HepG2 (cell line): ENCODE measurements around the gene PRKCZ. TPM values are rescaled to one million over a fixed set of nuclear protein-coding genes. Genes with fewer than 3 reads are reported as not detected.

ENCODE experiments used
- MIER3 ChIP-seq: IDR thresholded peaks from 2 replicates; pipeline ENCODE4 v1.6.1; 2016; ENCODE audit warnings: missing compliant biosample characterization, borderline replicate concordance
- NCOA2 ChIP-seq: sonication (generic); formaldehyde crosslinking; IDR thresholded peaks from 2 replicates; pipeline ENCODE4 v1.8.0; 2022; ENCODE audit warnings: inconsistent platforms
- NPAS2 ChIP-seq: sonication (generic); formaldehyde crosslinking; IDR thresholded peaks from 2 replicates; pipeline ENCODE4 v1.8.0; 2022; ENCODE audit warnings: mild to moderate bottlenecking, missing genetic modification reagents, borderline replicate concordance
- PRPF4 ChIP-seq: fragments of 200-400 bp; formaldehyde crosslinking; IDR thresholded peaks from 2 replicates; pipeline ENCODE4 v1.6.1; 2016; ENCODE audit warnings: low read length, low read depth; ENCODE audit not compliant: poor library complexity, severe bottlenecking
- RXRB ChIP-seq: IDR thresholded peaks from 2 replicates; pipeline ENCODE4 v1.6.1; 2016; ENCODE audit warnings: borderline replicate concordance, missing genetic modification reagents, missing compliant biosample characterization
- TP53 ChIP-seq: sonication (generic); formaldehyde crosslinking; conservative IDR thresholded peaks from 2 replicates; pipeline ENCODE4 v1.4.0; 2020; ENCODE audit warnings: missing genetic modification reagents
- ZKSCAN8 ChIP-seq: IDR thresholded peaks from 2 replicates; pipeline ENCODE4 v1.6.1; 2016; ENCODE audit warnings: borderline replicate concordance, missing genetic modification reagents, missing compliant biosample characterization
- ZNF382 ChIP-seq: sonication (generic); formaldehyde crosslinking; IDR thresholded peaks from 2 replicates; pipeline ENCODE4 v1.5.0; 2020; ENCODE audit warnings: missing genetic modification reagents, mild to moderate bottlenecking, borderline replicate concordance
- ZNF788 ChIP-seq: sonication (generic); formaldehyde crosslinking; IDR thresholded peaks from 2 replicates; pipeline ENCODE4 v1.5.0; 2020; ENCODE audit warnings: mild to moderate bottlenecking, missing genetic modification reagents, borderline replicate concordance
- ZNF816 ChIP-seq: sonication (generic); formaldehyde crosslinking; IDR thresholded peaks from 2 replicates; pipeline ENCODE4 v1.8.0; 2022; ENCODE audit warnings: missing genetic modification reagents, mild to moderate bottlenecking, borderline replicate concordance
- polyA plus RNA-seq, 8 experiments: library from polyadenylated mRNA; depleted of rRNA in 3 of 8; stranded (reverse) in 7 of 8; unstranded in 1 of 8; fragments of >200 nt; fragmentation: Illumina TruSeq in 4 of 8; extraction: Trizol in 4 of 8; gene quantifications; 2 replicates each; pipeline versions ENCODE4 v1.2.1 to v1.2.3, GENCODE V29; 2011 to 2016; ENCODE audit warnings: low read depth in 4 of 8, missing spikeins in 1 of 8, mixed read lengths in 1 of 8; ENCODE audit not compliant: insufficient read depth in 1 of 8
- total RNA-seq, 5 experiments: library from RNA; depleted of rRNA; stranded (reverse); fragments of >200 nt; fragmentation: Illumina TruSeq; extraction: Trizol; gene quantifications; 2 replicates each; pipeline ENCODE4 v1.2.3, GENCODE V29; 2016; ENCODE audit warnings: low read depth in 1 of 5
- TF ChIP-seq, protein P1 (sequence below): sonication (generic); formaldehyde crosslinking; IDR thresholded peaks from 2 replicates; pipeline ENCODE4 v1.4.0; 2020; ENCODE audit warnings: missing genetic modification reagents
- TF ChIP-seq, protein P2 (sequence below): sonication (generic); formaldehyde crosslinking; IDR thresholded peaks from 2 replicates; pipeline ENCODE4 v1.8.0; 2022; ENCODE audit warnings: mild to moderate bottlenecking, missing genetic modification reagents, moderate library complexity
- TF ChIP-seq, protein P3 (sequence below): sonication (generic); formaldehyde crosslinking; IDR thresholded peaks from 2 replicates; pipeline ENCODE4 v1.4.0; 2020; ENCODE audit warnings: mild to moderate bottlenecking, low read depth, missing genetic modification reagents
- TF ChIP-seq, protein P4 (sequence below): sonication (generic); formaldehyde crosslinking; IDR thresholded peaks from 2 replicates; pipeline ENCODE4 v1.4.0; 2020; ENCODE audit warnings: missing genetic modification reagents; ENCODE audit errors: not compliant biosample characterization
- TF ChIP-seq, protein P5 (sequence below): sonication (generic); formaldehyde crosslinking; IDR thresholded peaks from 2 replicates; pipeline ENCODE4 v1.5.0; 2020; ENCODE audit warnings: missing genetic modification reagents
- TF ChIP-seq, protein P6 (sequence below): sonication (generic); formaldehyde crosslinking; IDR thresholded peaks from 2 replicates; pipeline ENCODE4 v1.8.1; 2023; ENCODE audit warnings: missing genetic modification reagents, inconsistent platforms, borderline replicate concordance

Gene PRKCZ
- total and polyA plus RNA-seq, 2 of the 13 experiments (the other 11 are each of a cell fraction or from before 2014, with no cell fraction given) = 34.7 to 85.2 TPM

DNA sequence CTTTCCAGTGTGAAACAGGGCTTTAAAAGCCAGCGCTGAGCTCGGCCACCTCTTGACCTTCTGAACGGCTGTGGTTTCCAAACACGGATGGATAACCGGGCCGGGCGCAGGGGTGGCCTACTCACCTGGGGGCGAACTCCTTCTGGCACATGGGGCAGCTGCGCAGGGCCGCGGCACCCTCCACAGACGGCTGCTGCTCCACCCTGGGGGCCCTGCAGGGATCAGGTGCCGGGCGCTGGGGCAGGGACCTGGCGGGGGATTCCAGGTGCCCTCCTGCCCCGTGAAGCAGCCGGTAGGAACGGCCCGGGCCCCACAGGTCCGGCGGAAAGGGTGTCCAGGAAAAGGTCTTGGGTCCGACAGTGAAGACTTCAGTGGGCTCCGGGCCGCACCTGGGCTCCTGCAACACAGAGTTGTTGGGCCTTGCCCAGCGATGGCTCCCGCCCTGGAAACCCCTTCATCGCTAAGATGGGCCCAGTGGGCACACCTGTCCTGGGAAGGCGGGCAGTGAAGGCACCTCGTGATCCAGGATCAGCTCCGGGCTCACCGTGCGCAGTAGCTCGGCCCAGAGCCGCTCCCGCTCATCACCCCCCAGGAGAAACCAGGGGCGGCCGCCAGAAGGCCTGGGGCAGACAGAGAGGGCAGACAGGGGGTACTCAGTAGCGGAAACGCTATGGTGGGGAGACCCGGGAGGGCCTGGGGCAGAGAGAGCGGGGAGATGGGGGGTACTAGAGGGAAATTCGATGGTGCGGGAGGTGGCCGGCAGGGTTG, 143.5 kb downstream of the PRKCZ start (continued):
- TF ChIP-seq, protein P1, sequence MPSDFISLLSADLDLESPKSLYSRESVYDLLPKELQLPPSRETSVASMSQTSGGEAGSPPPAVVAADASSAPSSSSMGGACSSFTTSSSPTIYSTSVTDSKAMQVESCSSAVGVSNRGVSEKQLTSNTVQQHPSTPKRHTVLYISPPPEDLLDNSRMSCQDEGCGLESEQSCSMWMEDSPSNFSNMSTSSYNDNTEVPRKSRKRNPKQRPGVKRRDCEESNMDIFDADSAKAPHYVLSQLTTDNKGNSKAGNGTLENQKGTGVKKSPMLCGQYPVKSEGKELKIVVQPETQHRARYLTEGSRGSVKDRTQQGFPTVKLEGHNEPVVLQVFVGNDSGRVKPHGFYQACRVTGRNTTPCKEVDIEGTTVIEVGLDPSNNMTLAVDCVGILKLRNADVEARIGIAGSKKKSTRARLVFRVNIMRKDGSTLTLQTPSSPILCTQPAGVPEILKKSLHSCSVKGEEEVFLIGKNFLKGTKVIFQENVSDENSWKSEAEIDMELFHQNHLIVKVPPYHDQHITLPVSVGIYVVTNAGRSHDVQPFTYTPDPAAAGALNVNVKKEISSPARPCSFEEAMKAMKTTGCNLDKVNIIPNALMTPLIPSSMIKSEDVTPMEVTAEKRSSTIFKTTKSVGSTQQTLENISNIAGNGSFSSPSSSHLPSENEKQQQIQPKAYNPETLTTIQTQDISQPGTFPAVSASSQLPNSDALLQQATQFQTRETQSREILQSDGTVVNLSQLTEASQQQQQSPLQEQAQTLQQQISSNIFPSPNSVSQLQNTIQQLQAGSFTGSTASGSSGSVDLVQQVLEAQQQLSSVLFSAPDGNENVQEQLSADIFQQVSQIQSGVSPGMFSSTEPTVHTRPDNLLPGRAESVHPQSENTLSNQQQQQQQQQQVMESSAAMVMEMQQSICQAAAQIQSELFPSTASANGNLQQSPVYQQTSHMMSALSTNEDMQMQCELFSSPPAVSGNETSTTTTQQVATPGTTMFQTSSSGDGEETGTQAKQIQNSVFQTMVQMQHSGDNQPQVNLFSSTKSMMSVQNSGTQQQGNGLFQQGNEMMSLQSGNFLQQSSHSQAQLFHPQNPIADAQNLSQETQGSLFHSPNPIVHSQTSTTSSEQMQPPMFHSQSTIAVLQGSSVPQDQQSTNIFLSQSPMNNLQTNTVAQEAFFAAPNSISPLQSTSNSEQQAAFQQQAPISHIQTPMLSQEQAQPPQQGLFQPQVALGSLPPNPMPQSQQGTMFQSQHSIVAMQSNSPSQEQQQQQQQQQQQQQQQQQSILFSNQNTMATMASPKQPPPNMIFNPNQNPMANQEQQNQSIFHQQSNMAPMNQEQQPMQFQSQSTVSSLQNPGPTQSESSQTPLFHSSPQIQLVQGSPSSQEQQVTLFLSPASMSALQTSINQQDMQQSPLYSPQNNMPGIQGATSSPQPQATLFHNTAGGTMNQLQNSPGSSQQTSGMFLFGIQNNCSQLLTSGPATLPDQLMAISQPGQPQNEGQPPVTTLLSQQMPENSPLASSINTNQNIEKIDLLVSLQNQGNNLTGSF (CRISPR knock-in tag) = no peak
- TF ChIP-seq, protein P2, sequence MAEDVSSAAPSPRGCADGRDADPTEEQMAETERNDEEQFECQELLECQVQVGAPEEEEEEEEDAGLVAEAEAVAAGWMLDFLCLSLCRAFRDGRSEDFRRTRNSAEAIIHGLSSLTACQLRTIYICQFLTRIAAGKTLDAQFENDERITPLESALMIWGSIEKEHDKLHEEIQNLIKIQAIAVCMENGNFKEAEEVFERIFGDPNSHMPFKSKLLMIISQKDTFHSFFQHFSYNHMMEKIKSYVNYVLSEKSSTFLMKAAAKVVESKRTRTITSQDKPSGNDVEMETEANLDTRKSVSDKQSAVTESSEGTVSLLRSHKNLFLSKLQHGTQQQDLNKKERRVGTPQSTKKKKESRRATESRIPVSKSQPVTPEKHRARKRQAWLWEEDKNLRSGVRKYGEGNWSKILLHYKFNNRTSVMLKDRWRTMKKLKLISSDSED (CRISPR knock-in tag) = 0 out of 2 replicates have a peak, but pooled peaks have one; percentile 29
- no peak for TF ChIP-seq RXRB (CRISPR knock-in tag)
- TF ChIP-seq NPAS2 (CRISPR knock-in tag) = no peak
- TF ChIP-seq, protein P3, sequence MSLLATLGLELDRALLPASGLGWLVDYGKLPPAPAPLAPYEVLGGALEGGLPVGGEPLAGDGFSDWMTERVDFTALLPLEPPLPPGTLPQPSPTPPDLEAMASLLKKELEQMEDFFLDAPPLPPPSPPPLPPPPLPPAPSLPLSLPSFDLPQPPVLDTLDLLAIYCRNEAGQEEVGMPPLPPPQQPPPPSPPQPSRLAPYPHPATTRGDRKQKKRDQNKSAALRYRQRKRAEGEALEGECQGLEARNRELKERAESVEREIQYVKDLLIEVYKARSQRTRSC = no peak
- TF ChIP-seq PRPF4 = no peak
- TF ChIP-seq, protein P4, sequence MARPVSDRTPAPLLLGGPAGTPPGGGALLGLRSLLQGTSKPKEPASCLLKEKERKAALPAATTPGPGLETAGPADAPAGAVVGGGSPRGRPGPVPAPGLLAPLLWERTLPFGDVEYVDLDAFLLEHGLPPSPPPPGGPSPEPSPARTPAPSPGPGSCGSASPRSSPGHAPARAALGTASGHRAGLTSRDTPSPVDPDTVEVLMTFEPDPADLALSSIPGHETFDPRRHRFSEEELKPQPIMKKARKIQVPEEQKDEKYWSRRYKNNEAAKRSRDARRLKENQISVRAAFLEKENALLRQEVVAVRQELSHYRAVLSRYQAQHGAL (CRISPR knock-in tag) = no peak
- no peak for TF ChIP-seq NCOA2
- no peak for TF ChIP-seq ZNF382
- TF ChIP-seq ZKSCAN8 (CRISPR knock-in tag) = no peak
- TF ChIP-seq TP53 (CRISPR knock-in tag) = 0 out of 2 replicates have a peak, but pooled peaks have one; percentile 13
- TF ChIP-seq ZNF788 (CRISPR knock-in tag) = no peak
- TF ChIP-seq MIER3 (CRISPR knock-in tag) = no peak
- TF ChIP-seq, protein P5, sequence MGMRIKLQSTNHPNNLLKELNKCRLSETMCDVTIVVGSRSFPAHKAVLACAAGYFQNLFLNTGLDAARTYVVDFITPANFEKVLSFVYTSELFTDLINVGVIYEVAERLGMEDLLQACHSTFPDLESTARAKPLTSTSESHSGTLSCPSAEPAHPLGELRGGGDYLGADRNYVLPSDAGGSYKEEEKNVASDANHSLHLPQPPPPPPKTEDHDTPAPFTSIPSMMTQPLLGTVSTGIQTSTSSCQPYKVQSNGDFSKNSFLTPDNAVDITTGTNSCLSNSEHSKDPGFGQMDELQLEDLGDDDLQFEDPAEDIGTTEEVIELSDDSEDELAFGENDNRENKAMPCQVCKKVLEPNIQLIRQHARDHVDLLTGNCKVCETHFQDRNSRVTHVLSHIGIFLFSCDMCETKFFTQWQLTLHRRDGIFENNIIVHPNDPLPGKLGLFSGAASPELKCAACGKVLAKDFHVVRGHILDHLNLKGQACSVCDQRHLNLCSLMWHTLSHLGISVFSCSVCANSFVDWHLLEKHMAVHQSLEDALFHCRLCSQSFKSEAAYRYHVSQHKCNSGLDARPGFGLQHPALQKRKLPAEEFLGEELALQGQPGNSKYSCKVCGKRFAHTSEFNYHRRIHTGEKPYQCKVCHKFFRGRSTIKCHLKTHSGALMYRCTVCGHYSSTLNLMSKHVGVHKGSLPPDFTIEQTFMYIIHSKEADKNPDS (CRISPR knock-in tag) = no peak
- TF ChIP-seq ZNF816 (CRISPR knock-in tag) = no peak
- TF ChIP-seq, protein P6, sequence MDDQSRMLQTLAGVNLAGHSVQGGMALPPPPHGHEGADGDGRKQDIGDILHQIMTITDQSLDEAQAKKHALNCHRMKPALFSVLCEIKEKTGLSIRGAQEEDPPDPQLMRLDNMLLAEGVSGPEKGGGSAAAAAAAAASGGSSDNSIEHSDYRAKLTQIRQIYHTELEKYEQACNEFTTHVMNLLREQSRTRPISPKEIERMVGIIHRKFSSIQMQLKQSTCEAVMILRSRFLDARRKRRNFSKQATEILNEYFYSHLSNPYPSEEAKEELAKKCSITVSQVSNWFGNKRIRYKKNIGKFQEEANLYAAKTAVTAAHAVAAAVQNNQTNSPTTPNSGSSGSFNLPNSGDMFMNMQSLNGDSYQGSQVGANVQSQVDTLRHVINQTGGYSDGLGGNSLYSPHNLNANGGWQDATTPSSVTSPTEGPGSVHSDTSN (CRISPR knock-in tag) = 0 out of 2 replicates have a peak, but pooled peaks have one; percentile 18
